22Rv1 (cell line): ENCODE measurements around the gene C20orf202.

Experiments
- H3K27ac ChIP-seq: fragments of 450-650 bp; 2 replicates; pipeline ENCODE4 v1.5.1; 2017
- CTCF ChIP-seq: fragments of 450-650 bp; IDR thresholded peaks from 2 replicates; pipeline ENCODE4 v1.5.1; 2017; ENCODE audit warnings: mild to moderate bottlenecking
- ZFX ChIP-seq: fragments of 450-650 bp; IDR thresholded peaks from 2 replicates; pipeline ENCODE4 v1.6.1; 2017; ENCODE audit warnings: antibody characterized with exemption, borderline replicate concordance

Gene C20orf202

GRCh38 chr20:1164871-1165270 is 38.4 kb upstream of the C20orf202 start:
- TF ChIP-seq CTCF (no peak), ZFX (no peak)
- H3K27ac ChIP-seq = no peak overlapping the region

GRCh38 chr20:1165521-1165920 is 37.7 kb upstream of the C20orf202 start:
- TF ChIP-seq ZFX = no peak
- no peak for TF ChIP-seq CTCF
- no peak overlapping the region for H3K27ac ChIP-seq

GRCh38 chr20:1165941-1166340 is 37.3 kb upstream of the C20orf202 start:
- TF ChIP-seq CTCF = no peak
- no peak for TF ChIP-seq ZFX
- H3K27ac ChIP-seq = no peak overlapping the region

GRCh38 chr20:1166948-1167720 is 36.1 kb upstream of the C20orf202 start:
- no peak for TF ChIP-seq ZFX
- H3K27ac ChIP-seq = no peak overlapping the region

GRCh38 chr20:1169224-1169623 is 34.0 kb upstream of the C20orf202 start:
- no peak overlapping the region for H3K27ac ChIP-seq
- no peak for TF ChIP-seq CTCF
- TF ChIP-seq ZFX = no peak

GRCh38 chr20:1171461-1172093 is 31.7 kb upstream of the C20orf202 start:
- TF ChIP-seq CTCF = no peak
- TF ChIP-seq ZFX = no peak

GRCh38 chr20:1173698-1174097 is 29.6 kb upstream of the C20orf202 start:
- H3K27ac ChIP-seq = no peak overlapping the region
- no peak for TF ChIP-seq ZFX
- TF ChIP-seq CTCF = no peak

More at GRCh38 chr20:1171461-1172093, 31.7 kb upstream of the C20orf202 start:
- no peak overlapping the region for H3K27ac ChIP-seq
